IMR-90 (cell line): ENCODE results near the gene QSER1. TPM values are rescaled to one million over a fixed set of nuclear protein-coding genes. Genes with fewer than 3 reads are reported as not detected.
"Not testable (repeated sequence)": the region's sequence is repeated elsewhere in the genome, so short reads cannot be mapped to it uniquely, and the experiment has no call there.

Source experiments
- ATAC-seq: fragments of 200-7000 bp; cut with Tn5 transposase; 2 replicates; pipeline ENCODE4 v1.9.1; 2020; ENCODE audit warnings: low read depth, mild to moderate bottlenecking, moderate library complexity
- BruUV-seq: library from RNA; stranded (reverse); fragments of 400-500 nt; replicated peaks from 2 replicates; lab custom pipeline; 2021; lab: Mats Ljungman, UMichigan
- CTCF ChIA-PET: fragments of 300-600 bp; formaldehyde crosslinking; extraction: SDS; loops from one replicate; lab custom pipeline; 2021; ENCODE audit warnings: antibody characterized with exemption; lab: Yijun Ruan, JAX
- POLR2A ChIA-PET: fragments of 300-600 bp; sonication (Branson Sonifier 250); formaldehyde crosslinking; loops from one replicate; lab custom pipeline; 2022; ENCODE audit warnings: antibody characterized with exemption; ENCODE audit not compliant: unreplicated experiment; lab: Charles Lee
- DNase-seq: peaks from one replicate; pipeline ENCODE4 v3.0.0; 2013
- H2AFZ ChIP-seq: replicated peaks from 2 replicates; pipeline ENCODE3; 2013; ENCODE audit warnings: low read length, mild to moderate bottlenecking; ENCODE audit not compliant: poor library complexity
- H2AK5ac ChIP-seq: 2 replicates; pipeline ENCODE4 v1.6.1; 2013; ENCODE audit warnings: low read depth, low read length, inconsistent platforms
- H2AK9ac ChIP-seq: replicated peaks from 2 replicates; pipeline ENCODE3; 2013; ENCODE audit warnings: mild to moderate bottlenecking, low read depth, low read length, moderate library complexity; ENCODE audit not compliant: poor library complexity
- H2BK120ac ChIP-seq: 2 replicates; pipeline ENCODE4 v1.6.1; 2013; ENCODE audit warnings: low read depth, low read length, inconsistent platforms
- H2BK15ac ChIP-seq: 3 replicates; pipeline ENCODE4 v1.6.1; 2013; ENCODE audit warnings: low read depth, low read length, inconsistent platforms
- H2BK20ac ChIP-seq: 2 replicates; pipeline ENCODE4 v1.6.1; 2013; ENCODE audit warnings: low read depth, mild to moderate bottlenecking, inconsistent platforms, low read length, moderate library complexity
- H2BK5ac ChIP-seq: 2 replicates; pipeline ENCODE4 v1.6.1; 2013; ENCODE audit warnings: mild to moderate bottlenecking, low read depth, low read length, inconsistent platforms; ENCODE audit not compliant: poor library complexity, severe bottlenecking
- H3K14ac ChIP-seq: replicated peaks from 2 replicates; pipeline ENCODE4 v1.6.1; 2013; ENCODE audit warnings: low read depth, low read length, inconsistent platforms
- H3K18ac ChIP-seq: 2 replicates; pipeline ENCODE4 v1.6.1; 2013; ENCODE audit warnings: low read depth, low read length, control low read depth
- H3K23ac ChIP-seq: 2 replicates; pipeline ENCODE4 v1.6.1; 2013; ENCODE audit warnings: low read depth, low read length, inconsistent platforms
- H3K27ac ChIP-seq: 2 replicates; pipeline ENCODE4 v1.5.1; 2013; ENCODE audit warnings: mild to moderate bottlenecking, control low read depth, low read length; ENCODE audit not compliant: insufficient read depth
- H3K27me3 ChIP-seq: 2 replicates; pipeline ENCODE4 v1.6.1; 2013; ENCODE audit warnings: low read length; ENCODE audit not compliant: control insufficient read depth, insufficient read depth
- H3K36me3 ChIP-seq: 2 replicates; pipeline ENCODE4 v1.6.1; 2013; ENCODE audit warnings: low read length, mixed read lengths; ENCODE audit not compliant: control insufficient read depth, insufficient read depth
- H3K4ac ChIP-seq: 2 replicates; pipeline ENCODE4 v1.6.1; 2013; ENCODE audit warnings: low read depth, low read length, inconsistent platforms
- H3K4me1 ChIP-seq: 2 replicates; pipeline ENCODE4 v1.6.1; 2013; ENCODE audit warnings: low read length, mixed read lengths; ENCODE audit not compliant: control insufficient read depth, insufficient read depth
- H3K4me2 ChIP-seq: 2 replicates; pipeline ENCODE4 v1.6.1; 2013; ENCODE audit warnings: low read depth, mild to moderate bottlenecking, control low read depth, low read length, moderate library complexity
- H3K4me3 ChIP-seq: 2 replicates; pipeline ENCODE4 v1.5.1; 2013; ENCODE audit warnings: low read depth, mild to moderate bottlenecking, control low read depth, low read length, moderate library complexity; ENCODE audit not compliant: insufficient read depth
- H3K56ac ChIP-seq: 2 replicates; pipeline ENCODE4 v1.6.1; 2013; ENCODE audit warnings: low read length, inconsistent platforms; ENCODE audit not compliant: insufficient read depth; ENCODE audit errors: extremely low read depth
- H3K79me1 ChIP-seq, 2 experiments: 2 replicates each; pipeline ENCODE4 v1.6.1; 2013; ENCODE audit warnings: low read length in 2 of 2, inconsistent platforms in 1 of 2, low read depth in 1 of 2
- H3K9ac ChIP-seq: 2 replicates; pipeline ENCODE4 v1.6.1; 2013; ENCODE audit warnings: low read depth, low read length, control low read depth
- H3K9me1 ChIP-seq: 2 replicates; pipeline ENCODE4 v1.6.1; 2013; ENCODE audit warnings: low read length, inconsistent platforms; ENCODE audit not compliant: insufficient read depth
- H3K9me3 ChIP-seq: 2 replicates; pipeline ENCODE4 v1.6.1; 2013; ENCODE audit warnings: low read length; ENCODE audit not compliant: control insufficient read depth, insufficient read depth
- H4K20me1 ChIP-seq: 2 replicates; pipeline ENCODE4 v1.6.1; 2013; ENCODE audit warnings: low read length, inconsistent platforms; ENCODE audit not compliant: insufficient read depth
- H4K5ac ChIP-seq: 2 replicates; pipeline ENCODE4 v1.6.1; 2013; ENCODE audit warnings: mild to moderate bottlenecking, low read depth, low read length, control low read depth
- H4K8ac ChIP-seq, 2 experiments: 2 replicates each; pipeline ENCODE4 v1.6.1; 2013; ENCODE audit warnings: low read depth in 2 of 2, low read length in 2 of 2, control low read depth in 1 of 2, inconsistent platforms in 1 of 2
- H4K91ac ChIP-seq: 2 replicates; pipeline ENCODE4 v1.6.1; 2013; ENCODE audit warnings: low read depth, low read length, inconsistent platforms; ENCODE audit not compliant: insufficient read depth
- WGBS, 2 experiments: methylation state at CpG; one replicate each; pipeline versions ENCODE4 v1.1.5 to v1.1.7; 2013; ENCODE audit warnings: missing lambda C conversion rate in 2 of 2; ENCODE audit not compliant: insufficient read length in 1 of 2; ENCODE audit errors: extremely low coverage in 2 of 2; 5-methylcytosine and 5-hydroxymethylcytosine counted together
- dilution Hi-C: fragments of 300-500 bp; cut with HindIII; formaldehyde crosslinking; loops from one replicate; pipeline ENCODE4 v1.14.3; 2018; ENCODE audit warnings: low sequenced_read_pairs; ENCODE audit not compliant: unreplicated experiment
- in situ Hi-C: fragments of 300-500 bp; cut with MboI; formaldehyde crosslinking; loops from 3 replicates; pipeline ENCODE4 v1.14.3; 2019; ENCODE audit warnings: low sequenced_read_pairs, inconsistent platforms, mixed read lengths
- intact Hi-C: fragments of 100-400 bp; cut with micrococcal nuclease; formaldehyde crosslinking; loops from 2 replicates; pipeline ENCODE4 v1.10.0; 2022
- polyA plus RNA-seq, 3 experiments: library from polyadenylated mRNA; depleted of rRNA; stranded (reverse); fragments of >200 nt; gene quantifications; 2 replicates each; pipeline ENCODE4 v1.2.3, GENCODE V29; 2012; ENCODE audit warnings: low replicate concordance in 1 of 3
- total RNA-seq: library from RNA; depleted of rRNA; stranded (reverse); fragments of >200 nt; gene quantifications from 2 replicates; pipeline ENCODE4 v1.2.3, GENCODE V29; 2012

QSER1 gene
- total and polyA plus RNA-seq, 2 of the 4 experiments (the other 2 are of a cell fraction): 5.9 to 15.6 TPM

DNA sequence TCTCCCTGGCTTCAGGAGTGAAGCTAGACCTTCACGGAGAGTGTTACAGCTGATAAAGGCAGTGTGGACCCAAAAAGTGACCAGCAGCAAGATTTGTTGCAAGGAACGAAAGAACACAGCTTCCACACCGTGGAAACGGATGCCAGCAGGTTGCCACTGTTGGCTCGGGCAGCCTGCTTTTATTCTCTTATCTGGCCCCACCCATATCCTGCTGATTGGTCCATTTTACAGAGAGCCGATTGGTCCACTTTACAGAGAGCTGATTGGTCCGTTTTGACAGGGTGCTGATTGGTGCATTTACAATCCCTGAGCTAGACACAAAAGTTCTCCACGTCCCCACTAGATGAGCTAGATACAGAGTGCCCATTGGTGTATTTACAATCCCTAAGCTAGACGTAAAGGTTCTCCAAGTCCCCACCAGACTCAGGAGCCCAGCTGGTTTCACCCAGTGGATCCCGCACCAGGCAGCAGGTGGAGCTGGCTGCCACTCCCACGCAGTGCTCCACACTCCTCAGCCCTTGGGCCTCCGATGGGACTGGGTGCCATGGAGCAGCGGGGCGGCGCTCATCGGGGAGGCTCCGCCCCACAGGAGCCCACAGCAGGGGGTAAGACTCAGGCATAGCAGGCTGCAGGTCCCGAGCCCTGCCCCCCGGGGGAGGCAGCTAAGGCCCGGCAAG is 4.8 kb upstream of the QSER1 start:
- H2BK120ac ChIP-seq, H3K36me3 ChIP-seq, H2BK15ac ChIP-seq, H3K79me1 ChIP-seq, H3K4me3 ChIP-seq, H2AK9ac ChIP-seq, H3K23ac ChIP-seq, H3K27ac ChIP-seq, H3K4me2 ChIP-seq, ATAC-seq, dilution Hi-C loops, H3K56ac ChIP-seq, H4K20me1 ChIP-seq, H3K9me1 ChIP-seq, H4K5ac ChIP-seq, H3K4ac ChIP-seq, H2BK20ac ChIP-seq, H2AK5ac ChIP-seq, in situ Hi-C loops, CTCF ChIA-PET, BruUV-seq, intact Hi-C loops, H3K14ac ChIP-seq, DNase-seq, H3K9me3 ChIP-seq, H2BK5ac ChIP-seq, H3K27me3 ChIP-seq, H3K9ac ChIP-seq, H3K18ac ChIP-seq, H2AFZ ChIP-seq, H4K91ac ChIP-seq, H4K8ac ChIP-seq, H3K4me1 ChIP-seq: not testable (repeated sequence)
- WGBS, 2 experiments: 91% methylated on average over 11 of the region's 20 CpGs; no CpG with 5 or more reads in 1 of the 2 experiments
- POLR2A ChIA-PET: interaction anchor here (0.5 kb wide), 1 partner anchor 24 kb away, joined by 3 read pairs; no protein-coding TSS in a partner anchor

DNA sequence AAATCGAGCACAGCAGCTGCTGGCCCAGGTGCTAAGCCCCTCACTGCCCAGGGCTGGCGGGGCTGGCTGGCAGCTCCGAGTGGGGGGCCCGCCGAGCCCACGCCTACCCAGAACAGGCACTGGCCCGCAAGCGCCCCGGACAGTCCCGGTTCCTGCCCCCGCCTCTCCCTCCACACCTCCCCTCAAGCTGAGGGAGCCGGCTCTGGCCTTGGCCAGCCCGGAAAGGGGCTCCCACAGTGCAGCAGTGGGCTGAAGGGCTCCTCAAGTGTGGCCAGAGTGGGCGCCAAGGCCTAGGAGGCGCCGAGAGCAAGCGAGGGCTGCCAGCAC is 4.3 kb upstream of the QSER1 start:
- H3K4me3 ChIP-seq, H2AK9ac ChIP-seq, in situ Hi-C loops, intact Hi-C loops, H4K20me1 ChIP-seq, H2BK120ac ChIP-seq, BruUV-seq, H3K4ac ChIP-seq, H3K9me3 ChIP-seq, H3K14ac ChIP-seq, H4K8ac ChIP-seq, H3K56ac ChIP-seq, H3K79me1 ChIP-seq, H3K27me3 ChIP-seq, H3K36me3 ChIP-seq, H2BK20ac ChIP-seq, POLR2A ChIA-PET, DNase-seq, H4K5ac ChIP-seq, H3K4me2 ChIP-seq, H2BK15ac ChIP-seq, H3K27ac ChIP-seq, H4K91ac ChIP-seq, ATAC-seq, H3K9me1 ChIP-seq, H2AFZ ChIP-seq, H2BK5ac ChIP-seq, H3K4me1 ChIP-seq, H3K18ac ChIP-seq, H3K9ac ChIP-seq, H2AK5ac ChIP-seq, CTCF ChIA-PET, H3K23ac ChIP-seq, dilution Hi-C loops: not testable (repeated sequence)
- 100% methylated on average over 2 of the region's 17 CpGs; no CpG with 5 or more reads in 1 of the 2 experiments for WGBS, 2 experiments
